H1 (cell line): Measurements from ENCODE around the gene PPM1D. TPM values are rescaled to one million over a fixed set of nuclear protein-coding genes. Genes with fewer than 3 reads are reported as not detected.

Source experiments
- CTCF ChIA-PET: fragments of 300-600 bp; sonication (Branson Sonifier 250); formaldehyde crosslinking; loops from one replicate; lab custom pipeline; 2021; ENCODE audit not compliant: partially characterized antibody; lab: Charles Lee
- POLR2A ChIA-PET: fragments of 300-600 bp; sonication (Branson Sonifier 250); formaldehyde crosslinking; loops from one replicate; lab custom pipeline; 2021; ENCODE audit warnings: inconsistent platforms; ENCODE audit not compliant: partially characterized antibody; lab: Charles Lee
- DNase-seq, 2 experiments: peaks; one replicate each; pipeline versions ENCODE4 v3.0.0 to v3.0.0-alpha.2; 2010 to 2022; ENCODE audit warnings: low spot score in 2 of 2, low read depth in 1 of 2, mixed read lengths in 1 of 2
- FAIRE-seq: peaks from 2 replicates; lab custom pipeline; 2011; peaks lifted over from hg19 to GRCh38; lab: Jason Lieb, UNC
- H2AFZ ChIP-seq: 2 replicates; pipeline ENCODE4 v1.8.1; 2012; ENCODE audit warnings: low read length, inconsistent platforms
- H2AK5ac ChIP-seq: 2 replicates; pipeline ENCODE4 v1.6.1; 2013; ENCODE audit warnings: low read depth, low read length
- H2BK120ac ChIP-seq: replicated peaks from 2 replicates; pipeline ENCODE3; 2013; ENCODE audit warnings: low read depth, low read length, inconsistent platforms
- H2BK12ac ChIP-seq: 2 replicates; pipeline ENCODE4 v1.6.1; 2013; ENCODE audit warnings: low read depth, low read length
- H2BK15ac ChIP-seq: 2 replicates; pipeline ENCODE4 v1.6.1; 2013; ENCODE audit warnings: low read length
- H2BK20ac ChIP-seq: 2 replicates; pipeline ENCODE4 v1.6.1; 2013; ENCODE audit warnings: low read length
- H2BK5ac ChIP-seq: 2 replicates; pipeline ENCODE4 v1.6.1; 2013; ENCODE audit warnings: low read depth, low read length
- H3K14ac ChIP-seq: 2 replicates; pipeline ENCODE4 v1.6.1; 2013; ENCODE audit warnings: inconsistent platforms; ENCODE audit not compliant: insufficient read length
- H3K18ac ChIP-seq: 2 replicates; pipeline ENCODE4 v1.6.1; 2013; ENCODE audit warnings: low read length; ENCODE audit errors: extremely low read depth
- H3K23ac ChIP-seq: 2 replicates; pipeline ENCODE4 v1.6.1; 2013; ENCODE audit warnings: inconsistent platforms; ENCODE audit not compliant: insufficient read length
- H3K23me2 ChIP-seq: 2 replicates; pipeline ENCODE4 v1.6.1; 2013; ENCODE audit warnings: low read depth, low read length
- H3K27ac ChIP-seq: 2 replicates; pipeline ENCODE4 v1.6.1; 2011; ENCODE audit warnings: low read depth, low read length, inconsistent platforms
- H3K27me3 ChIP-seq, 4 experiments: replicated peaks in 1 of 4; 1 replicate in 1 of 4; 2 replicates in 3 of 4; pipeline versions ENCODE4 v1.6.1 to v1.8.1; 2011 to 2013; ENCODE audit warnings: low read length in 3 of 4, mild to moderate bottlenecking in 3 of 4, inconsistent platforms in 2 of 4, mixed read lengths in 2 of 4, moderate library complexity in 1 of 4; ENCODE audit not compliant: control insufficient read depth in 3 of 4, insufficient read depth in 3 of 4; ENCODE audit errors: extremely low read depth in 1 of 4
- H3K36me3 ChIP-seq, 4 experiments: 2 replicates each; pipeline versions ENCODE4 v1.6.1 to v1.8.1; 2011 to 2013; ENCODE audit warnings: mild to moderate bottlenecking in 4 of 4, low read length in 3 of 4, moderate library complexity in 2 of 4, control low read depth in 1 of 4, inconsistent platforms in 1 of 4; ENCODE audit not compliant: insufficient read depth in 4 of 4, control insufficient read depth in 2 of 4
- H3K4ac ChIP-seq: replicated peaks from 2 replicates; pipeline ENCODE3; 2013; ENCODE audit warnings: low read length, low read depth, mixed read lengths, inconsistent platforms; ENCODE audit not compliant: insufficient read length
- H3K4me1 ChIP-seq, 4 experiments: replicated peaks in 1 of 4; 1 replicate in 1 of 4; 2 replicates in 3 of 4; pipeline versions ENCODE4 v1.6.1 to v1.8.1; 2011 to 2013; ENCODE audit warnings: low read length in 3 of 4, inconsistent platforms in 2 of 4, mixed read lengths in 1 of 4; ENCODE audit not compliant: insufficient read depth in 4 of 4, control insufficient read depth in 3 of 4
- H3K4me2 ChIP-seq, 2 experiments: 2 replicates each; pipeline versions ENCODE4 v1.6.1 to v1.8.1; 2011 to 2013; ENCODE audit warnings: low read depth in 2 of 2, low read length in 2 of 2, control low read depth in 1 of 2, inconsistent platforms in 1 of 2, mild to moderate bottlenecking in 1 of 2; ENCODE audit not compliant: insufficient read depth in 1 of 2
- H3K4me3 ChIP-seq, 4 experiments: fragments of 200-600, 300-600 bp in 1 of 4; sonication (generic), shearing (Covaris generic), sonication (Bioruptor Twin) in 1 of 4; 2 replicates each; pipeline versions ENCODE4 v1.5.1 to v1.8.1; 2011 to 2016; ENCODE audit warnings: low read length in 4 of 4, low read depth in 3 of 4, control low read depth in 2 of 4, inconsistent platforms in 2 of 4, mild to moderate bottlenecking in 2 of 4, mixed read lengths in 1 of 4, moderate library complexity in 1 of 4; ENCODE audit not compliant: insufficient read depth in 2 of 4; ENCODE audit errors: extremely low read depth in 1 of 4
- H3K56ac ChIP-seq: replicated peaks from 2 replicates; pipeline ENCODE3; 2013; ENCODE audit warnings: low read depth, mild to moderate bottlenecking, mixed read lengths, low read length, inconsistent platforms; ENCODE audit not compliant: insufficient read length
- H3K79me1 ChIP-seq: 2 replicates; pipeline ENCODE4 v1.6.1; 2013; ENCODE audit warnings: low read depth, low read length, control low read depth
- H3K79me2 ChIP-seq, 2 experiments: 2 replicates each; pipeline versions ENCODE4 v1.6.1 to v1.8.1; 2012 to 2013; ENCODE audit warnings: low read length in 2 of 2, mild to moderate bottlenecking in 2 of 2, inconsistent platforms in 1 of 2; ENCODE audit not compliant: insufficient read depth in 2 of 2, control insufficient read depth in 1 of 2
- H3K9ac ChIP-seq, 4 experiments: replicated peaks in 1 of 4; 1 replicate in 1 of 4; 2 replicates in 3 of 4; pipeline versions ENCODE4 v1.6.1 to v1.8.1; 2011 to 2013; ENCODE audit warnings: low read depth in 3 of 4, low read length in 3 of 4, control low read depth in 2 of 4, mild to moderate bottlenecking in 2 of 4, moderate library complexity in 2 of 4, inconsistent platforms in 1 of 4; ENCODE audit errors: extremely low read depth in 1 of 4
- H3K9me3 ChIP-seq, 2 experiments: 2 replicates each; pipeline versions ENCODE4 v1.6.1 to v1.8.1; 2012 to 2013; ENCODE audit warnings: mild to moderate bottlenecking in 2 of 2, moderate library complexity in 2 of 2, control low read depth in 1 of 2, inconsistent platforms in 1 of 2, low read depth in 1 of 2, low read length in 1 of 2, mixed read lengths in 1 of 2; ENCODE audit not compliant: insufficient read depth in 2 of 2
- H4K20me1 ChIP-seq, 2 experiments: replicated peaks in 1 of 2; 2 replicates each; pipeline versions ENCODE3 to v1.8.1; 2011 to 2013; ENCODE audit warnings: inconsistent platforms in 2 of 2, low read length in 2 of 2, mild to moderate bottlenecking in 1 of 2; ENCODE audit not compliant: insufficient read depth in 2 of 2, control insufficient read depth in 1 of 2
- H4K5ac ChIP-seq: 2 replicates; pipeline ENCODE4 v1.6.1; 2013; ENCODE audit warnings: low read length, low read depth, mixed read lengths, inconsistent platforms; ENCODE audit not compliant: insufficient read length
- H4K8ac ChIP-seq: 2 replicates; pipeline ENCODE4 v1.8.0; 2013; ENCODE audit warnings: mild to moderate bottlenecking, moderate library complexity, low read length, inconsistent platforms; ENCODE audit not compliant: insufficient read depth; ENCODE audit errors: extremely low read depth
- H4K91ac ChIP-seq: replicated peaks from 2 replicates; pipeline ENCODE3; 2013; ENCODE audit warnings: low read length, mixed read lengths, inconsistent platforms; ENCODE audit not compliant: insufficient read length
- CBX8 ChIP-seq: fragments of 300-800, 300-1000 bp; sonication (generic); IDR thresholded peaks from 2 replicates; pipeline ENCODE4 v1.7.1; 2016; ENCODE audit warnings: low read depth, low read length, borderline replicate concordance
- FOSL1 ChIP-seq: IDR thresholded peaks from 2 replicates; pipeline ENCODE4 v1.6.1; 2011; ENCODE audit warnings: mild to moderate bottlenecking, low read depth, low read length, moderate library complexity; ENCODE audit not compliant: insufficient read depth
- KDM5A ChIP-seq: fragments of 200-600 bp; IDR thresholded peaks from 2 replicates; pipeline ENCODE4 v1.7.1; 2012; ENCODE audit warnings: mild to moderate bottlenecking, low read length, inconsistent platforms, mixed read lengths
- NRF1 ChIP-seq: IDR thresholded peaks from 2 replicates; pipeline ENCODE4 v1.6.1; 2011; ENCODE audit warnings: mild to moderate bottlenecking, low read depth, low read length, improper control_type of control experiment
- RNF2 ChIP-seq: fragments of 200-900, 300-1000 bp; sonication (generic); IDR thresholded peaks from 2 replicates; pipeline ENCODE4 v1.7.1; 2016; ENCODE audit warnings: borderline replicate concordance, low read depth, mild to moderate bottlenecking, antibody characterized with exemption, low read length; ENCODE audit not compliant: poor library complexity, severe bottlenecking; ENCODE audit errors: missing control alignments
- SAP30 ChIP-seq: fragments of 300-600 bp; sonication (generic); IDR thresholded peaks from 2 replicates; pipeline ENCODE4 v1.7.1; 2012; ENCODE audit warnings: low read length, moderate library complexity, mild to moderate bottlenecking, inconsistent platforms; ENCODE audit not compliant: insufficient read depth, insufficient replicate concordance
- SIN3A ChIP-seq, 2 experiments: IDR thresholded peaks in 1 of 2; conservative IDR thresholded peaks in 1 of 2; 2 replicates each; pipeline ENCODE4 v1.6.1; 2011 to 2012; ENCODE audit warnings: low read length in 2 of 2, improper control_type of control experiment in 1 of 2, low read depth in 1 of 2, mild to moderate bottlenecking in 1 of 2
- SIRT6 ChIP-seq: IDR thresholded peaks from one replicate; pipeline ENCODE4 v1.7.1; 2012; ENCODE audit warnings: low read length, inconsistent platforms
- WGBS, 2 experiments: shearing (Covaris generic) in 1 of 2; methylation state at CpG; one replicate each; pipeline versions ENCODE4 v1.1.6 to v1.1.7; 2013 to 2015; ENCODE audit warnings: low lambda C conversion rate in 2 of 2, mixed read lengths in 2 of 2, inconsistent platforms in 1 of 2, low coverage in 1 of 2, missing lambda C conversion rate in 1 of 2; ENCODE audit not compliant: insufficient replicate concordance in 2 of 2, insufficient coverage in 1 of 2, insufficient read length in 1 of 2; ENCODE audit errors: extremely low coverage in 1 of 2, missing lambda C conversion rate in 1 of 2; 5-methylcytosine and 5-hydroxymethylcytosine counted together
- polyA plus RNA-seq, 7 experiments: library from polyadenylated mRNA; depleted of rRNA in 3 of 7; stranded (reverse) in 5 of 7; unstranded in 2 of 7; fragments of >200 nt in 5 of 7; fragments of 200-250 nt in 2 of 7; gene quantifications; 1 replicate in 5 of 7; 2 replicates in 1 of 7; 4 replicates in 1 of 7; pipeline versions ENCODE4 v1.2.1 to v1.2.3, GENCODE V29; 2011 to 2013; ENCODE audit warnings: missing spikeins in 2 of 7, mixed read lengths in 2 of 7
- total RNA-seq: library from RNA; stranded (reverse); fragmentation: NEBNext Ultra II Directional; extraction: Animal tissue kit (Norgen Biotek cat#: 25700); gene quantifications from 2 replicates; pipeline ENCODE4 v1.2.1, GENCODE V29; 2021

PPM1D gene
- total and polyA plus RNA-seq, 2 of the 8 experiments (the other 6 are each of a cell fraction or from before 2014, with no cell fraction given) = 5.0 to 16.7 TPM

GRCh38 chr17:60579090-60579489 lies 20.9 kb upstream of the PPM1D start:
- Histone ChIP-seq H3K14ac (no peak overlapping the region), H2BK15ac (no peak overlapping the region), H3K79me1 (no peaks in the 10 kb centered on the region), H2BK120ac (no peak overlapping the region), H3K9ac (no peak overlapping the region), H3K4me3 (no peak overlapping the region), H3K79me2 (no peaks in the 10 kb centered on the region), H3K56ac (no peak overlapping the region), H4K5ac (no peak overlapping the region), H3K23me2 (no peaks in the 10 kb centered on the region), H2AK5ac (no peak overlapping the region), H3K23ac (no peak overlapping the region), H4K20me1 (no peaks in the 10 kb centered on the region), H4K8ac (no peak overlapping the region), H2BK12ac (no peak overlapping the region), H3K4ac (no peak overlapping the region), H3K9me3 (no peaks in the 10 kb centered on the region), H3K27me3 (no peaks in the 10 kb centered on the region), H3K4me2 (no peak overlapping the region), H3K27ac (no peak overlapping the region), H3K18ac (no peak overlapping the region), H4K91ac (no peak overlapping the region), H2BK20ac (no peak overlapping the region), H3K4me1 (peaks cover 0 to 7% (median under 1%) of the 10 kb centered on the region in 4 experiments; a peak in 1 of 7 replicates), H3K36me3 (no peaks in the 10 kb centered on the region), H2AFZ (no peak overlapping the region), H2BK5ac (no peak overlapping the region)
- DNase-seq (no peak), FAIRE-seq (no peak)
- ChIA-PET CTCF (interaction anchor here (0.9 to 3.2 kb wide), 4 partner anchors 10 to 21 kb away, joined by 3 to 12 read pairs (median 3); partner anchors contain the start of gene PPM1D), POLR2A (interaction anchor here (0.5 kb wide), 1 partner anchor 404 kb away, joined by 3 read pairs; no protein-coding TSS in a partner anchor)
- 87% methylated on average over 2 of the region's 2 CpGs; no CpG with 5 or more reads in 1 of the 2 experiments for whole genome bisulfite sequencing, 2 experiments
- no peak for TF ChIP-seq FOSL1
- no peak for TF ChIP-seq SAP30
- no peak for TF ChIP-seq KDM5A
- TF ChIP-seq SIN3A (conservative IDR thresholded peaks at IDR 0.05 in 1 of 2, IDR thresholded peaks at IDR 0.05 in 1 of 2; ENCODE audit: low read depth in 1 of 2, low read length in 2 of 2) = no peak
- TF ChIP-seq SIRT6 = no peak
- TF ChIP-seq CBX8 = no peak
- TF ChIP-seq NRF1 = no peak
- TF ChIP-seq RNF2 = no peak
